Middle frontal gyrus (tissue), 1 donor: ENCODE data around the gene MAP1S.

ENCODE experiments used
- DNase-seq: peaks from one replicate; pipeline ENCODE4 v3.0.0-alpha.2; 2015; ENCODE audit warnings: low spot score; ENCODE audit errors: extremely low spot score

The MAP1S gene

DNA sequence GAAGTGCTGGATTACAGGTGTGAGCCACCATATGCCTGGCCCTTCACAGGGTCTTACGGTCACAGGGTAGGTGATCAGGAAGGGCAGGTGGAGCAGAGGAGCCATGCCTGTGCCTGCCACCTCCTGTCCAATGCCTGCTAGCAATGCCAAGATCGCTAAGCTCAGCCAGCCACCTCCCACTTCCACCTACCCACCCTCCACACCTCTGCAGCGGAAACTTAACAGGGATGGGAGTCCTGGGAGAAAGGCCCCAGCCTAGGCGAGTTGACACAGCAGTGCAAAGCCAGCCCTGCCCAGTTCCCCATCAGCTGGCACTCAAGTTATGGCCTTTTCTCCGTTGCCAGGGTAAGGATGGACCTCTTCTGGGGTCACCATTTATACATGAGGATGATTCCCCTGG is 16.1 kb downstream of the MAP1S start:
- no peak for DNase-seq

- no peak for DNase-seq
Observed at GRCh38 chr19:17737690-17738153, 18.4 kb downstream of the MAP1S start.

- no peak for DNase-seq
Observed at GRCh38 chr19:17739121-17739875, 20.0 kb downstream of the MAP1S start.

DNA sequence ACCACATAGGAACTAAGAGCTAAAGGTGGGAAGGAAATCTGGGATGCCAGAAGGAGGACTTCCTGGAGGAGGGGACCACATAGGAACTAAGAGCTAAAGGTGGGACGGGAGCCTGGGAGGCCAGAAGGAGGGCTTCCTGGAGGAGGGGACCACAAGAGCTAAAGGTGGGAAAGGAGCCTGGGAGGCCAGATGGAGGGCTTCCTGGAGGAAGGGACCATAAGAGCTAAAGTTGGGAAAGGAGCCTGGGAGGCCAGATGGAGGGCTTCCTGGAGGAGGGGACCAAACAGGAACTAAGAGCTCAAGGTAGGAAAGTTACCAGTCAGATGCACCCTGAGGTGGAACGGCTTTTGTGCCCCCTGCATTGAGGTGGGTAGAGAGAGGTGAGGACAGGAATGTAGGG is 22.2 kb downstream of the MAP1S start:
- DNase-seq, result no peak

- no peak for DNase-seq
Observed at GRCh38 chr19:17743874-17744580, 24.7 kb downstream of the MAP1S start.

- peak; percentile 96 for DNase-seq
Observed at GRCh38 chr19:17747205-17748098, 28.2 kb downstream of the MAP1S start.

DNA sequence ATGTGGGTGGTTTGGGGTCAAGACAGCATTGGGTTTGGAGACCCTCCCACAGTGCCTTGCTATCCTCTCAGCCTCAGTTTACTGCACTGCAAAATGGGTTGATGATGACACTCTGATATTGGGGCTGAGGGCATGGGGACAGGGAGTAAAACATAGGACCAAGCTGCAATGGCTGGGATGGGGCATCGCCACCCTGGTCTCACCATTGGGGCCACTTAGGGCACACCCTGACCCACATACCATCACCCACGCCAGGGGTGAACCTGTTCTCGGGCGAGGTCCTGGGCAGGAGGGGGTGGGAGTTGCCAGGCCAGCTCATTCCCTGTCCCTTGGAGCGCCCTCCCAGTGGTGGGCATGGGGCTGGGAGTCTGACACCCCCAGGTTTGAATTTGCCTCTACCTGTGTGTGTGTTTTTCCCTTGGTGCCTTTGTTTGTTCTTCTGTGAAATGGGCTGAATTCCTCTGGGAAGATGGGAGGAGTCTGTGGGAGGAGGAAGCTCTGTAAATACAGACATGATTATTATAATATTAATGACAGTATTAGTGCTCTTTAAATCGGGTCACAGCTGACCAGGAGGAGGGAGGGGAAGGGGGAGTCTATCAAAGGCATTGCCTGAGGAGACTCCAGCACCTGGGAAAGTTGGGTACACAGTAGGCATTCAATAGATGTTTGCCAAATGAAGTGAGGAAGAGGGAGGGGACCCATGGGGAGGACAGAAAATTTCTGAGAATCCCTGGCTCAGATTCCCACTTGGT is 29.8 kb downstream of the MAP1S start:
- DNase-seq, result no peak

GRCh38 chr19:17749912-17750317 is 30.6 kb downstream of the MAP1S start:
- DNase-seq, result no peak

DNA sequence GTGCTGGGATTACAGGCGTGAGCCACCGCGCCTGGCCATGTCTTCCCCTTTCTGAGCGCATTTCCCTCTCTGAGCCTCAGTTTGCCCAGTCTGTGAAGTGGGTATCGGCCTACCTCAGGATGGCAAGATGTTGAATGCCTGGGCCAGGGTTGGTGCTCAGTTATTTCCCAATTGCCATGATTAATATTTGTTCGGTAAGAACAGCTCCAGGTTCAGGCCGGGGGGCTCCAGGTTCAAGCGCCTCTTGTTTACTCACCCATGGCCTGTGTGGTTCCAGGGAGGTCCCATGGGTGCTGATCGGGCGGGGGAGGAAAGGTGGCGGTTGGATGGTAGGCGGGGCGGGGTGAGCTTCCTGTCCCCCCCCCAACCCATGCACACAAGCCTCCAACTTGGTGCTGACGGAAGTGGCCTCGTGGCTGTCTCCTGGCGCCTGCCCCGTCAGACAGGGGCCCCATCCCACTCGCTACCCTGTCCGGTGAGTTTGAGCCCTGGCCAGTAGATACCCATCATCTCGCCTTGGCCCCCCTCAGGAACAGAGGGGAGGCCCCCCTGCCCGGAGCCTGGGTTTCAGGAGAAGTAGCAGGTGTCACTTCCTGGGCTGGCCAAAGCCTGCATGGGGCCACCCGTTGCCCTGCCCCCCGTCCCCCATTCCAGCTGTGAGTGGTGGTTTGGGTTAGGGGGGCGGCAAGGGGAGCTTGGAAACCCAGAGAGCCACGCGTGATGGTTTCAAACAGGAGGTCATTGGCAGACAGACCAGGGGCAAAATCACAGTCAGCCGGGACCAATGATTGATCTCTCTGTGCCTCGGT is 32.0 kb downstream of the MAP1S start, which contains the start of gene FCHO1:
Gene FCHO1, plus strand, starts transcription at position 375 of the 809 bp plus-strand sequence. CDS start 3,688 bp downstream, outside the sequence.
- no peak for DNase-seq

DNA sequence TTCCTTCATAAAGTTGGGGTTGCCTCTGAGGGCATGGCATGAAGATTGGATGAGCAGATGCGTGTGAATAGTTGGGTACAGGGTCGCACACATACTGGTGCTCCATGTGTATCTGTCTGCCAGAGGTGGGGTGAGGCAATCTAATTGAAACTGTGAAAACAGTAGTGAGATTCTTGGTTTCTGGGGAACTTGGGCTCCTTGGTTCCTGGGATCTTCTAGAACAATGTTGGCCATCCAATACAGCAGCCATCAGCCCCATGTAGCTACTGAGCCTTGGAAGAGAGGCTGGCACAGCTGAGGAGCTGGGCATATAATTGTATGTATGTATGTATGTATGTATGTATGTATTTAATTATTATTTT is 32.6 kb downstream of the MAP1S start:
- DNase-seq, result no peak

GRCh38 chr19:17752865-17753639 is 33.8 kb downstream of the MAP1S start:
- DNase-seq, result no peak

GRCh38 chr19:17753976-17754375 is 34.7 kb downstream of the MAP1S start:
- peak; percentile 23 for DNase-seq

DNA sequence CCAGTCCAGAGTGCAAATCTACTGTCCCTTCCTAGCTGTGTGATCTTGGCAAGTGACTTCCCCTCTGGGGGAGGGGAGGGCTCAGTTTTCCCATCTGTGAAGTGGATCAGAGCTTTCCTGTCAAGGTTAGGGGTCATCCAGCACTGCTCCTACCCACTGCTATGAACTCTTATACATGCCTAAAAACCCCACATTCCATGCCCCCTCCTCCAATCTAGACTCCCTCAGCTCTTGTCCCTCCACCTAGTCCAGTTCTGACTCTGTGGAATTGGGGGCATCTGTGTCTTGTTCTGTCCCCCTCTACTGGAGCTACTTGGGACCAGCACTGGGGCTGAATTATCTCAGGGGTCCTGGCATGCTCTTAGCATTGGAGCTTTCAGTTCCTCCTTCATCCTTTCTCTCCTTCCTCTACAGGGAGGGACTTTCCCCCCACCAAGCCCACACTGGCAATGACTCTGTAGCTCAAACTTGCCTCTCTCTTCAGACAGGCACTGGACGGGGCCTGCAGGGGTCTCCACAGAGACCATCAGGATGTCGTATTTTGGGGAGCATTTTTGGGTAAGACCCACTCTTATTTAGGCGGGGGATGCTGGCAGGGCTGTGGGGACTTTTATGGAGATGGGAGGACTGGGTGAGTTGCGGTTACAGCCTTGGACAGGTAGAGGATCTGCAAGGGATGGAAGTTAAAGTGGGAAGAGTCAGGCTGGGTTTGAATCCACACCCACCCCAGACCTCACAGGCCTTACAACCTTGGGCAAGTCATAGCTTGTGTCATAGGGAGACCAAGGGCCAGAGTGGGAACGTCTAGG is 35.6 kb downstream of the MAP1S start:
- no peak for DNase-seq

- DNase-seq, result no peak
Observed at GRCh38 chr19:17755443-17755890, 36.2 kb downstream of the MAP1S start.

DNA sequence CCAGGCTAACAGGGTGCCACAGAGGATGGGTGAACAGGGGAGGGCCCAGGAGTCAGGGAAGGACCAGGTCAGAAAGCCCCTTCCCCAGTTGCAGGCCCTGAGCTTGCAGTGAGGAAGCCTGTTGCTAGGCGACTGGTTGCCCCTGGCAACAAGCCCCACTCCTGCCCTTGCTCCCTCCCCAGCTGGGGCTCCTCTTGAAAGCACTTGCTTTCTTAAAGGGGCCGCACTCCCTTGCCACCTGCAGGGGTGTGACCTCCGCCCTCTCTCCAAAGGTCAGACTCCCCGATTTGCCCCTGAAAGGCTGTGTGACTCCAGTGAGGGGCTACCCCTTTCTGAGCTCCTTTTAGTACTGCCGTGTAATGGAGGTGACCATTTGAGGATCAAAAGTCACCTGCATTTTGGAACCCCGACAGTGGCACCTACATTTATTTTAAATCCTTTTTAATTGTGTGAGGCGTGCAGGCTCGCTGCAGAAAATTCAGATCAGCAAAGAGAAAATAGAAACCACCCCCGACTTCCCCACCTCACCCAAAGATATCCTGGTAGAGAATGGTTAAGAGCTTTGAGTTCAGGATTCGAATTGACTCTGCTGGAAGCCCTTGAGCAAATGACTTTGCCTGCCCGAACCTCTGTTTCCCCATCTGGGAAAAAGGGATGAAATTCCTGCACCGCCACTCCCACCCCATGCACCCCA is 36.8 kb downstream of the MAP1S start:
- DNase-seq, result peak; percentile 57

- peak; percentile 91 for DNase-seq
Observed at GRCh38 chr19:17757125-17757524, 37.8 kb downstream of the MAP1S start.

- no peak for DNase-seq
Observed at GRCh38 chr19:17758515-17758914, 39.2 kb downstream of the MAP1S start.

DNA sequence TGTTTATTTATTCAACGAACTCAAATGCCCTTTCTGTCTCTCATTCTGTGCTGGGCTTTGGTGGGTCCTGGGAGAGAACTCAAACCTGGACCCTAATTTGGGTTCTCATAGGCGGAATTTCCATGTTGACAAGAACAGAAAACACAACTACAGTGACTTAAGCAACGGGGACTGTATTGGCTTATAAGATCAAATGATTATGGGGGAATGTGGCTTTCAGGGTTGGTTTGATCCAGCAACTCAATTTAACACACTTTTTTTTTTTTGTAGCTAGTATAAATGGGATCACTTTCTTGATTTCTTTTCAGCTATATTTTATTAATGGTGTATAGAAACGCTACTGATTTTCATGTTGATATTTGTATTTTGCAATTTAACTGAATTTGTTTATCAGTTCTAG is 41.9 kb downstream of the MAP1S start:
- no peak for DNase-seq
